NCI-H146 treated with DMSO at 0.1 percent for 48 hours (cell line): ENCODE measurements around the gene ZDHHC17.
A peak's percentile ranks its signal among the peaks of the same experiment; 100 is the strongest.
"Not testable (repeated sequence)": the region's sequence is repeated elsewhere in the genome, so short reads cannot be mapped to it uniquely, and the experiment has no call there.

ENCODE experiments used
- DNase-seq: peaks from one replicate; lab custom pipeline; 2025; ENCODE audit not compliant: unreplicated experiment; lab: John Stamatoyannopoulos, UW

The ZDHHC17 gene

GRCh38 chr12:76765598-76765997 lies 1.7 kb downstream of the ZDHHC17 start:
- DNase-seq = no peak

GRCh38 chr12:76766161-76766560 lies 2.2 kb downstream of the ZDHHC17 start:
- no peak for DNase-seq

GRCh38 chr12:76768576-76768975 lies 4.7 kb downstream of the ZDHHC17 start:
- no peak for DNase-seq

GRCh38 chr12:76777765-76778216 lies 13.9 kb downstream of the ZDHHC17 start:
- DNase-seq = no peak

- DNase-seq = no peak
Measured at GRCh38 chr12:76778364-76778763, 14.4 kb downstream of the ZDHHC17 start.

- DNase-seq = not testable (repeated sequence)
Measured at GRCh38 chr12:76779310-76779709, 15.4 kb downstream of the ZDHHC17 start.

- DNase-seq = no peak
Measured at GRCh38 chr12:76781321-76781720, 17.4 kb downstream of the ZDHHC17 start.

GRCh38 chr12:76782526-76782925 lies 18.6 kb downstream of the ZDHHC17 start:
- no peak for DNase-seq

GRCh38 chr12:76784600-76785051 lies 20.7 kb downstream of the ZDHHC17 start:
- DNase-seq = no peak

- DNase-seq = no peak
Measured at GRCh38 chr12:76785407-76785806, 21.5 kb downstream of the ZDHHC17 start.

- DNase-seq = no peak
Measured at GRCh38 chr12:76786986-76787385, 23.1 kb downstream of the ZDHHC17 start.

- DNase-seq = no peak
Measured at GRCh38 chr12:76787689-76788088, 23.8 kb downstream of the ZDHHC17 start.

GRCh38 chr12:76789335-76790050 lies 25.6 kb downstream of the ZDHHC17 start:
- DNase-seq = no peak

GRCh38 chr12:76790564-76791552 lies 26.9 kb downstream of the ZDHHC17 start:
- peak; percentile 26 for DNase-seq

- DNase-seq = no peak
Measured at GRCh38 chr12:76792828-76793227, 28.9 kb downstream of the ZDHHC17 start.

- no peak for DNase-seq
Measured at GRCh38 chr12:76798864-76799263, 34.9 kb downstream of the ZDHHC17 start.

- no peak for DNase-seq
Measured at GRCh38 chr12:76799362-76799761, 35.4 kb downstream of the ZDHHC17 start.

- no peak for DNase-seq
Measured at GRCh38 chr12:76802060-76802459, 38.1 kb downstream of the ZDHHC17 start.

- DNase-seq = no peak
Measured at GRCh38 chr12:76804435-76804976, 40.6 kb downstream of the ZDHHC17 start.

- no peak for DNase-seq
Measured at GRCh38 chr12:76810671-76811419, 46.9 kb downstream of the ZDHHC17 start.

GRCh38 chr12:76811976-76812375 lies 48.1 kb downstream of the ZDHHC17 start:
- DNase-seq = no peak
